GM18502 (cell line): ENCODE measurements around the gene FAM193A.
"Not testable (repeated sequence)": the region's sequence is repeated elsewhere in the genome, so short reads cannot be mapped to it uniquely, and the experiment has no call there.

ENCODE experiments used
- ATAC-seq: cut with Tn5 transposase; IDR thresholded peaks from one replicate; pipeline ENCODE4 v1.9.1; 2021; ENCODE audit warnings: mild to moderate bottlenecking; ENCODE audit not compliant: unreplicated experiment, poor library complexity

Gene FAM193A

DNA sequence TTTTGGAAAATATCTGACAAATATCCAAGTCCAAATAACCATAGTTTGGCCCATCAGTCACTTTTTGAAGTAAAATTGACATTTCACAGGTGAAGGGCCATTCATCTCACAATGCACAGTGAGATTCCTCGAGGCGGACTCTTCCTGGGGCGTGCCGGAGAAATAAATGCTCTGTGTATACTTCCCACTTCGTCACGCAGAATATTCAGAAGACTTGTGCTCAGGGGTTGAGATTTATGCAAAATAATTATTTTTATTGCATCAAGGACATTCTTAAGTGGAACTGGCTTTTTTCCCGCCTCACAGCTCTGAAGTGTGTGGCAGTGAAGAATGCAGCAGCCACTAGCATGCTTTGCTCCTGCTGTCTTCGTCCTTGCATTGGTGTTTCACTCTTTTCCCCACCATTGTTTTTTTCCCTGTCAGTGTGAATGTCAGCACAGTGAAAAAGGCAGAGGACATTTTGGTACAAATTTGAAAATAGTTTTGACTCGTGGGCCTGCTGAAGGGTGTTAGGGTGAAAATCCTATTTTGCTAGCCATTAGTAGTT lies 70.6 kb downstream of the FAM193A start:
- no peak for ATAC-seq

GRCh38 chr4:2607822-2608221 lies 71.4 kb downstream of the FAM193A start:
- no peak for ATAC-seq

- no peak for ATAC-seq
Measured at GRCh38 chr4:2608291-2608690, 71.8 kb downstream of the FAM193A start.

DNA sequence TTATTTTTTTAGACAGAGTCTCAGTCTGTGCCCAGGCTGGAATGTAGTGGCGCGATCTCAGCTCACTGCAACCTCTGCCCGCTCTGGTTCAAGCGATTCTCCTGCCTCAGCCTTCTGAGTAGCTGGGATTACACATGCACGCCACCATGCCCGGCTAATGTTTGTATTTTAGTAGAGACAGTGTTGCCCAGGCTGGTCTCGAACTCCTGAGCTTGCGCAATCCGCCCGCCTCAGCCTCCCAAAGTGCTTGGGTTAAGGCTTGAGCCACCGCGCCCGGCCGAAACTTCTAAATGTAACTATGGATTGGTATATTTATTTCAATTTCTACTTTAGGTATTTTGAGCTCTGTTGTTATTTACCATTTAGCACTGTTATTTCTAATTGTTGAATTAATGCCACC lies 79.4 kb downstream of the FAM193A start:
- ATAC-seq, result no peak

DNA sequence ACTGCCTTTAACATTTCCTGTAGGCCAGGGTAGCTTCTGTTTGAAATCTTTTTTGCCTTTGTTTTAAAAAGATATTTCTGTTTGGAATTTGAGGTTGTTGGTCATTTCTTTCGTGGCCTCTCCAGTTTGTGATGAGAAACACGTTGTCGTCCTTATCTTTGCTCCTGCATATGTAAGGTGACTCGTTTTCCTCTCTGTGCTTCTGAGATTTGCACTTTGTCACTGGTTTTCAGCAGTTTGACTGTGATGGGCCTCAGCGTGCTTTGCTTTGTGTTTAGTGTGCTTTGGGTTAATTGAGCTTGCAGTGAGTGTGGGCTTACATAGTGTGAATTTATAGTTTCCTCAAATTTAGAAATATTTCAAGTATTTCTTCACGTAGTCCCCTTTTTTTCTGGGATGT lies 81.5 kb downstream of the FAM193A start:
- ATAC-seq, result no peak

- not testable (repeated sequence) for ATAC-seq
Measured at GRCh38 chr4:2618729-2619128, 82.3 kb downstream of the FAM193A start.

DNA sequence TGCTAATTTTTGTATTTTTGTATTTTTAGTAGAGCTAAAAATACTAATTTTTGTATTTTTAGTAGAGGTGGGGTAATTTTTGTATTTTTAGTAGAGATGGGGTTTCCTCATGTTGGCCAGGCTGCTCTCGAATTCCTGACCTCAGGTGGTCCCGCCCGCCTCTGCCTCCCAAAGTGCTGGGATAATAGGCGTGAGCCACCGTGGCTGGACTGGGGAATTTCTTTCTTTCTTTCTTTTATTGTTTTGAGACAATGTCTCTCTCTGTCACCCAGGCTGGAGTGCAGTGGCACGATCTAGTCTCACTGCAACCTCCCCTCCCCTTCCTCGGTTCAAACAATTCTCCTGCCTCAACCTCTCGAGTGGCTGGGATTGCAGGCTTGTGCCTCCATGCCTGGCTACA lies 83.0 kb downstream of the FAM193A start:
- ATAC-seq, result no peak

- ATAC-seq, result no peak
Measured at GRCh38 chr4:2621419-2621818, 85.0 kb downstream of the FAM193A start.

GRCh38 chr4:2623442-2623841 lies 87.0 kb downstream of the FAM193A start:
- ATAC-seq, result no peak

DNA sequence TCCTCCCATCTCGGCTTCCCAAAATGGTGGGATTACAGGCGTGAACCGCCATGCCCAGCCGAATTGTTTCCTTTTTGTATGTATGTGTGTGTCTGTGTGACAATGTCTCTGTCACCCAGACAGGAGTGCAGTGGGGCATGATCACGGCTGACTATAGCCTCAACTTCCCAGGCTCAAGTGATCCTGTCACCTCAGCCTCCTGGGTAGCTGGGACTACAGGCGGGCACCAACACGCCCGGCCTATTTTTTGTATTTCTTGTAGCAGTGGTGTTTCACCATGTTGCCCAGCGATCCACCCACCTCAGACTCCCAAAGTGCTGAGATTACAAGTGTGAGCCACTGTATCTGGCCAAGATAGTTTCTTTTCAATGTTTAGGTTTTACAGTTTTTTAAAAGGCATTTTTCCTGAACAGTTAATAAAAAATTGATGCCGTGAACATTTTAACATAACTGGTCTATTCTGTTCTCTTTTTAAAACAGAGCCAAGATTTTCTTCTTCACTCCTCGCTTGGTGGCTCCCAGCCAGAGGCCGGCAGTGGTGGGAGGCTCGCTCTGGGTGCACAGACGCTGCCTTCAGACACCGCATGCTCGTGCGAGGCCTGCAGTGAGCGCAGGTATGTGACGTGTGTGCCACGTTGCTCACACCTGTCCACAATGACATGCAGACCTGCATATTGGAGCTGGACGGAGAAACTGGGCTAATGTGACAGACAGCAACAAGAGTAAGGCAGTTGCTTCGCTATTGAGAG lies 88.5 kb downstream of the FAM193A start:
- ATAC-seq, result no peak

GRCh38 chr4:2626231-2626630 lies 89.8 kb downstream of the FAM193A start:
- no peak for ATAC-seq

GRCh38 chr4:2630556-2631273 lies 94.3 kb downstream of the FAM193A start:
- no peak for ATAC-seq

- ATAC-seq, result no peak
Measured at GRCh38 chr4:2634014-2634413, 97.6 kb downstream of the FAM193A start.

DNA sequence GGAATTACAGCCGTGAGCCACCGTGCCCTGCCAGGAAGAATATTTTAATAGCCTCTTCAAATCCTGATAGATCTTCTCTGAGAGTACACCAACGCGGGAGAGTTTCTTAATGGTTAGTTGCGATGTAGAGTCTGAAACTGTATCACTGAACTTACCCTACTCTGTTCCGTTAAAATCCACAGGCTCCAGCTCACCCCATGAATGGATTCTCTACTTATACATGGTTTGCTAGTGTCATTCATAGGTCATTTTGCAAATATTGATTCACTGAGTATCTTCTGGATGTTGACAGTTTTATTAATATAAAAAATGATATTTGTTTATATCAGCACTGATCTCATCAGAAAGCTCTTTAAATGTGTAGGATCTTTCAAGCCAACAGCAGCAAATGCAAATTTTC lies 99.9 kb downstream of the FAM193A start:
- ATAC-seq, result no peak

DNA sequence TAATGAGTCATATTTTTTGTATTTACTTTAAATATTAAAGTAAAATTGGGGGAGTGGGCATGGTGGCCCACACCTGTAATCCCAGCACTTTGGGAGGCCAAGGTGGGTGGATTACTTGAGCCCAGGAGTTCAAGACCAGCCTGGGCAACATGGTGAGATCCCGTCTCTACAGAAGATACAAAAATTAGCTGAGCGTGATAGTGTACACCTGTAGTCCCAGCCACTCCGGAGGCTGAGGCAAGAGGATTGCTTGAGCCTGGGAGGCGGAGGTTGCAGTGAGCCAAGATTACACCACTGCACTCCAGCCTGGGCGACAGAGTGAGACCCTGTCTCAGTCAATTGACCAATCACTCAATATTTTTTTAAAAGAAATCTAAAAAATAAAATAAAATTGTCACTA lies 100.5 kb downstream of the FAM193A start:
- not testable (repeated sequence) for ATAC-seq

GRCh38 chr4:2637956-2638552 lies 101.6 kb downstream of the FAM193A start:
- no peak for ATAC-seq

- ATAC-seq, result no peak
Measured at GRCh38 chr4:2638730-2639129, 102.3 kb downstream of the FAM193A start.

DNA sequence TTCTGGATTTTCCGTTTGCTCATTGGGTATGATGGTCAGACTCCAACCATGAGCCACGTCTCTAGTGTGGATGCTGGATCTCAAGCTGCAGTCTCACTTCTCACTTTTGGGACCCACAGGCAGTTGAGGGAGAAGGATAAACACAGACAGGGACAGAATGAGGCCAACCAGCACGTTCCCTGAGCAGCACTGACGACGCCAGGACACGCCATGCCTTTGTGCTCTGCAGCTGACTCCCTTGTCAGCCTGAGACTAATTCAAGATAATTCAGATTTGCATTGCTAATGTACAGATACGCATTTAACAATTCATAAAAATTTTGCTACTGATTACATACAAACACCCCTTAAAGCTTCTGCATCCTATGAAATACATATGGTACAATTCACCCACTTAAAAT lies 106.5 kb downstream of the FAM193A start:
- no peak for ATAC-seq

DNA sequence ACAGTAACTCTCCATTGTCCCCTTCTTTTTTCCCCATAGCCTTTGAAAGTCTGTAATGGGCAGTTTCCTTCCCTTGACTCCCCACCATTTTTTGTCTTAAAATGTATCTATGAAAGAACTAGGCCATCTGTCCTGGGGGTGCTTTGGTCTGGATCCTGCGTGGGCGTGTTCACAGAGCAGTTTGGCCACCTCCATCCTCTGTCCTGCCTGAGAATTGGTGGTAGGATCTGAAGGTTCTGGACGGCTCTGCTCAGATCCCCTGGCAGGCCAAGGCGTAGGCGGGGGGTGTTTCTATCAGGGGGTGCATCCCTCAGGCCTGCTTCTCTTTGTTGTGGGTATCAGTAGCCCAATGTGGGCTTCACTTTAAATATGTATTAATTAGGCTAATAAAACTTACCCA lies 107.1 kb downstream of the FAM193A start:
- ATAC-seq, result no peak

DNA sequence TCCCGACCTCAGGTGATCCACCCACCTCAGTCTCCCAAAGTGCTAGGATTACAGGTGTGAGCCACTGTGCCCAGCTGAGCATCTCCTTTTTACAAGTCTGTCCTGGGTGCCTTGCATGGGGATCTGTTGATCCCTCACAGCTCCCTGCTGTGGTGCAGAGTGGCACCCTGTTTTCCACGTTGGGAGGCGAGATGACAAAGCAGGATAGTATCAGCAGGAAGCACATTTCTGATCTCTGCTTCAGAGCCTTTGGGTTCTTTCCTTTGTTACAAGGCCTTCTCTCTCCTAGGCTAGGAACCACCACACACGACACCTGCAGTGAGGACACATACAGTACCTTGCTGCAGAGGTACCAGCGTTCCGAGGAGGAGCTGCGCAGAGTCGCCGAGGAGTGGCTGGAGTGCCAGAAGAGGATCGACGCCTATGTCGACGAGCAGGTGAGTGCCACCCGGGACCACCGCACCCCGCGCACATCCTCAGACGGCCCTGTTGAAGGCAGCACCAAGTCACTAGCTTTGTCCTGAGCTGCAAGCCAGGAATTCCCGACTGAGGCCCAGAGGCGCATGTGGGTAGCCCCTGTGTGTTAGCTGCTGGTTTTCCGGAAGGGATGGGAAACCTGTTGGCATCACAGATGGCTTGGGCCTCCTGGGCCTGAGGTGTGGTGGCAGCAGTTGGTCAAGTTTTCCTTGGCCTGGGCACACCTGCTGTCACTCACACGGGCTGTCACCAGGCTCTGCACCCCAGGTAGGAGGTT lies 110.1 kb downstream of the FAM193A start:
- ATAC-seq, result no peak
